A549 (cell line): ENCODE results near the gene ADAMTSL3.

Experiments
- GATA3 ChIP-seq: IDR thresholded peaks from 2 replicates; pipeline ENCODE4 v1.6.1; 2012; ENCODE audit warnings: borderline replicate concordance
- TF ChIP-seq, protein P1 (sequence below): fragments of 200-600 bp; sonication (generic); IDR thresholded peaks from 2 replicates; pipeline ENCODE4 v1.6.1; 2016; ENCODE audit warnings: antibody characterized with exemption, mild to moderate bottlenecking, moderate library complexity
- TF ChIP-seq, protein P2 (sequence below): fragments of >200 bp; sonication (Bioruptor Twin); formaldehyde crosslinking; IDR thresholded peaks from 3 replicates; pipeline ENCODE4 v1.5.1; 2016

DNA sequence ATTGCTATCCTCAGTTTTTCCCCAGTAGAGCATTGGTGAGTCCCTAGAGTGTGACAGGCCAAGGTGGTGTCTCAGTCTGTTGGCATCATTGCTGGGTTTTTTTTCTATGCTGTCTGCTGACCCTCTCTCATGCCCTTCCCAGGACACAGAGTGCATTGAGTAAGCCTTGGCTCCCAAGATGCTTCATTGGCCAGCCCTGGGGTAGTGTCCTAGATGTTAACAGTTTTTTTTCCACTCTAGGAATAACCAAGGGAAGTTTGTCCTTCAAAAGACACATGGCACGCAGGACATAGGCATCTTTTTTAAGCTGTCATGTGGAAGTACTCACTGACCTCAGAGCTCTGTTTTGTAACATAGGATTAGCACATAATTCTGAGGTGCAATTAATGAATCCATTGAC, 19.5 kb downstream of the ADAMTSL3 start:
- no peak for TF ChIP-seq GATA3
- TF ChIP-seq, protein P1, sequence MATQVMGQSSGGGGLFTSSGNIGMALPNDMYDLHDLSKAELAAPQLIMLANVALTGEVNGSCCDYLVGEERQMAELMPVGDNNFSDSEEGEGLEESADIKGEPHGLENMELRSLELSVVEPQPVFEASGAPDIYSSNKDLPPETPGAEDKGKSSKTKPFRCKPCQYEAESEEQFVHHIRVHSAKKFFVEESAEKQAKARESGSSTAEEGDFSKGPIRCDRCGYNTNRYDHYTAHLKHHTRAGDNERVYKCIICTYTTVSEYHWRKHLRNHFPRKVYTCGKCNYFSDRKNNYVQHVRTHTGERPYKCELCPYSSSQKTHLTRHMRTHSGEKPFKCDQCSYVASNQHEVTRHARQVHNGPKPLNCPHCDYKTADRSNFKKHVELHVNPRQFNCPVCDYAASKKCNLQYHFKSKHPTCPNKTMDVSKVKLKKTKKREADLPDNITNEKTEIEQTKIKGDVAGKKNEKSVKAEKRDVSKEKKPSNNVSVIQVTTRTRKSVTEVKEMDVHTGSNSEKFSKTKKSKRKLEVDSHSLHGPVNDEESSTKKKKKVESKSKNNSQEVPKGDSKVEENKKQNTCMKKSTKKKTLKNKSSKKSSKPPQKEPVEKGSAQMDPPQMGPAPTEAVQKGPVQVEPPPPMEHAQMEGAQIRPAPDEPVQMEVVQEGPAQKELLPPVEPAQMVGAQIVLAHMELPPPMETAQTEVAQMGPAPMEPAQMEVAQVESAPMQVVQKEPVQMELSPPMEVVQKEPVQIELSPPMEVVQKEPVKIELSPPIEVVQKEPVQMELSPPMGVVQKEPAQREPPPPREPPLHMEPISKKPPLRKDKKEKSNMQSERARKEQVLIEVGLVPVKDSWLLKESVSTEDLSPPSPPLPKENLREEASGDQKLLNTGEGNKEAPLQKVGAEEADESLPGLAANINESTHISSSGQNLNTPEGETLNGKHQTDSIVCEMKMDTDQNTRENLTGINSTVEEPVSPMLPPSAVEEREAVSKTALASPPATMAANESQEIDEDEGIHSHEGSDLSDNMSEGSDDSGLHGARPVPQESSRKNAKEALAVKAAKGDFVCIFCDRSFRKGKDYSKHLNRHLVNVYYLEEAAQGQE, result no peak
- TF ChIP-seq, protein P2, sequence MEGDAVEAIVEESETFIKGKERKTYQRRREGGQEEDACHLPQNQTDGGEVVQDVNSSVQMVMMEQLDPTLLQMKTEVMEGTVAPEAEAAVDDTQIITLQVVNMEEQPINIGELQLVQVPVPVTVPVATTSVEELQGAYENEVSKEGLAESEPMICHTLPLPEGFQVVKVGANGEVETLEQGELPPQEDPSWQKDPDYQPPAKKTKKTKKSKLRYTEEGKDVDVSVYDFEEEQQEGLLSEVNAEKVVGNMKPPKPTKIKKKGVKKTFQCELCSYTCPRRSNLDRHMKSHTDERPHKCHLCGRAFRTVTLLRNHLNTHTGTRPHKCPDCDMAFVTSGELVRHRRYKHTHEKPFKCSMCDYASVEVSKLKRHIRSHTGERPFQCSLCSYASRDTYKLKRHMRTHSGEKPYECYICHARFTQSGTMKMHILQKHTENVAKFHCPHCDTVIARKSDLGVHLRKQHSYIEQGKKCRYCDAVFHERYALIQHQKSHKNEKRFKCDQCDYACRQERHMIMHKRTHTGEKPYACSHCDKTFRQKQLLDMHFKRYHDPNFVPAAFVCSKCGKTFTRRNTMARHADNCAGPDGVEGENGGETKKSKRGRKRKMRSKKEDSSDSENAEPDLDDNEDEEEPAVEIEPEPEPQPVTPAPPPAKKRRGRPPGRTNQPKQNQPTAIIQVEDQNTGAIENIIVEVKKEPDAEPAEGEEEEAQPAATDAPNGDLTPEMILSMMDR, result no peak
